ENCODE measurements around the gene ATP9B. TPM values are rescaled to one million over a fixed set of nuclear protein-coding genes. Genes with fewer than 3 reads are reported as not detected.

Gene ATP9B
- total RNA-seq, 1 experiment from 2014 or later: 25.6 TPM

GRCh38 chr18:79195716-79196683, 126.8 kb downstream of the ATP9B start:
- intact Hi-C loops (cut with micrococcal nuclease; ENCODE audit: unreplicated experiment): no loop called here
- Mint-ChIP-seq H3K36me3 (ENCODE audit: insufficient read depth, unreplicated experiment) (no peaks in the 10 kb centered on the region), H3K4me3 (ENCODE audit: low read depth, unreplicated experiment) (no peak overlapping the region), H3K27ac (ENCODE audit: unreplicated experiment) (no peak overlapping the region), H3K9me3 (ENCODE audit: low read depth, unreplicated experiment) (no peaks in the 10 kb centered on the region), H3K4me1 (ENCODE audit: low read depth, unreplicated experiment) (no peaks in the 10 kb centered on the region), H3K27me3 (ENCODE audit: unreplicated experiment) (no peaks in the 10 kb centered on the region)
- CTCF ChIA-PET: no interaction called here
- no TSS peak for BruUV-seq (replicated peaks)
- DNase-seq: no peak
- TF ChIP-seq CTCF (IDR thresholded peaks at IDR 0.05; ENCODE audit: unreplicated experiment): no peak

- TF ChIP-seq CTCF (IDR thresholded peaks at IDR 0.05; ENCODE audit: unreplicated experiment): no peak
- Mint-ChIP-seq H3K27me3 (ENCODE audit: unreplicated experiment) (no peaks in the 10 kb centered on the region), H3K4me1 (ENCODE audit: low read depth, unreplicated experiment) (peaks cover under 1% of the 10 kb centered on the region), H3K36me3 (ENCODE audit: insufficient read depth, unreplicated experiment) (no peaks in the 10 kb centered on the region), H3K4me3 (ENCODE audit: low read depth, unreplicated experiment) (no peak overlapping the region), H3K9me3 (ENCODE audit: low read depth, unreplicated experiment) (no peaks in the 10 kb centered on the region), H3K27ac (ENCODE audit: unreplicated experiment) (no peak overlapping the region)
- CTCF ChIA-PET: no interaction called here
- intact Hi-C loops (cut with micrococcal nuclease; ENCODE audit: unreplicated experiment): no loop called here
- DNase-seq: no peak
- BruUV-seq (replicated peaks): no TSS peak
Observed at GRCh38 chr18:79197531-79197930, 128.3 kb downstream of the ATP9B start.

- DNase-seq: no peak
- Mint-ChIP-seq H3K36me3 (ENCODE audit: insufficient read depth, unreplicated experiment) (peaks cover 4% of the 10 kb centered on the region), H3K27me3 (ENCODE audit: unreplicated experiment) (no peaks in the 10 kb centered on the region), H3K4me1 (ENCODE audit: low read depth, unreplicated experiment) (peaks cover 11% of the 10 kb centered on the region), H3K4me3 (ENCODE audit: low read depth, unreplicated experiment) (no peak overlapping the region), H3K27ac (ENCODE audit: unreplicated experiment) (no peak overlapping the region), H3K9me3 (ENCODE audit: low read depth, unreplicated experiment) (no peaks in the 10 kb centered on the region)
- no TSS peak for BruUV-seq (replicated peaks)
- TF ChIP-seq CTCF (IDR thresholded peaks at IDR 0.05; ENCODE audit: unreplicated experiment): no peak
- intact Hi-C loops (cut with micrococcal nuclease; ENCODE audit: unreplicated experiment): no loop called here
- CTCF ChIA-PET: no interaction called here
Observed at GRCh38 chr18:79199691-79200374, 130.6 kb downstream of the ATP9B start.

- CTCF ChIA-PET: no interaction called here
- Mint-ChIP-seq H3K36me3 (ENCODE audit: insufficient read depth, unreplicated experiment) (peaks cover 4% of the 10 kb centered on the region), H3K4me3 (ENCODE audit: low read depth, unreplicated experiment) (no peak overlapping the region), H3K4me1 (ENCODE audit: low read depth, unreplicated experiment) (peaks cover 11% of the 10 kb centered on the region), H3K27me3 (ENCODE audit: unreplicated experiment) (no peaks in the 10 kb centered on the region), H3K27ac (ENCODE audit: unreplicated experiment) (no peak overlapping the region), H3K9me3 (ENCODE audit: low read depth, unreplicated experiment) (no peaks in the 10 kb centered on the region)
- no TSS peak for BruUV-seq (replicated peaks)
- DNase-seq: no peak
- intact Hi-C loops (cut with micrococcal nuclease; ENCODE audit: unreplicated experiment): no loop called here
- TF ChIP-seq CTCF (IDR thresholded peaks at IDR 0.05; ENCODE audit: unreplicated experiment): no peak
Observed at GRCh38 chr18:79200546-79201268, 131.5 kb downstream of the ATP9B start.
